Kidney (tissue), 14 donors: ENCODE measurements around the gene USP9X. TPM values are rescaled to one million over a fixed set of nuclear protein-coding genes. Genes with fewer than 3 reads are reported as not detected.
"Not testable (repeated sequence)": the region's sequence is repeated elsewhere in the genome, so short reads cannot be mapped to it uniquely, and the experiment has no call there.

Source experiments
- DNase-seq, 5 donors: peaks; one replicate each; pipeline ENCODE4 v3.0.0-alpha.2; 2013 to 2020
- FAIRE-seq: peaks from 2 replicates; lab custom pipeline; 2012; peaks lifted over from hg19 to GRCh38; lab: Jason Lieb, UNC
- H3K27ac ChIP-seq, 2 donors: one replicate each; pipeline ENCODE4 v1.7.0; 2013; ENCODE audit warnings: low read depth in 2 of 2, low read length in 2 of 2, inconsistent platforms in 1 of 2
- H3K27me3 ChIP-seq: one replicate; pipeline ENCODE4 v1.7.1; 2013; ENCODE audit warnings: low read length, inconsistent platforms; ENCODE audit not compliant: control insufficient read depth, insufficient read depth
- H3K36me3 ChIP-seq, 3 donors: one replicate each; pipeline versions ENCODE4 v1.7.0 to v1.7.1; 2013; ENCODE audit warnings: low read length in 3 of 3, control low read depth in 1 of 3, inconsistent platforms in 1 of 3; ENCODE audit not compliant: insufficient read depth in 3 of 3, control insufficient read depth in 2 of 3
- H3K4me1 ChIP-seq, 3 donors: one replicate each; pipeline versions ENCODE4 v1.7.0 to v1.7.1; 2013; ENCODE audit warnings: low read length in 3 of 3, inconsistent platforms in 1 of 3, low read depth in 1 of 3; ENCODE audit not compliant: control insufficient read depth in 2 of 3, insufficient read depth in 2 of 3
- H3K4me3 ChIP-seq, 3 donors: one replicate each; pipeline versions ENCODE4 v1.7.0 to v1.8.1; 2013; ENCODE audit warnings: low read length in 3 of 3, control low read depth in 1 of 3, inconsistent platforms in 1 of 3
- H3K9ac ChIP-seq, 3 donors: one replicate each; pipeline versions ENCODE4 v1.7.0 to v1.7.1; 2013; ENCODE audit warnings: low read length in 3 of 3, control low read depth in 1 of 3, inconsistent platforms in 1 of 3
- H3K9me3 ChIP-seq, 3 donors: one replicate each; pipeline versions ENCODE4 v1.7.0 to v1.7.1; 2013; ENCODE audit warnings: low read length in 3 of 3, control low read depth in 1 of 3, inconsistent platforms in 1 of 3; ENCODE audit not compliant: control insufficient read depth in 2 of 3, insufficient read depth in 1 of 3
- intact Hi-C: fragments of 100-400 bp; cut with DNase I; formaldehyde crosslinking; loops from one replicate; pipeline ENCODE4 v1.11.1; 2022
- polyA plus RNA-seq: library from polyadenylated mRNA; stranded (reverse); fragments of 350-450 nt; fragmentation: Illumina TruSeq; extraction: RNeasy Lipid Tissue Mini Kit (QIAGEN cat#74804); gene quantifications from one replicate; pipeline ENCODE4 v1.2.3, GENCODE V29; 2014; ENCODE audit warnings: low read depth, low replicate concordance; ENCODE audit not compliant: insufficient read depth
- total RNA-seq: library from RNA; stranded (reverse); fragmentation: NEBNext Ultra II Directional; extraction: Animal tissue kit (Norgen Biotek cat#: 25700); gene quantifications from one replicate; pipeline ENCODE4 v1.2.1, GENCODE V29; 2021
- TF ChIP-seq, protein P1 (sequence below): IDR thresholded peaks from 3 replicates; pipeline ENCODE4 v1.5.1; 2012; ENCODE audit warnings: mild to moderate bottlenecking, moderate library complexity, borderline replicate concordance; ENCODE audit not compliant: insufficient read depth; ENCODE audit errors: extremely low read depth
- donor health status: control.
- donor health status: control.
- donor health status: control.
- donor health status: control.
- donor health status: control.
- donor health status: DM: yes; HTN: yes; CAD: no.
- donor health status: Normal renal cell carcinoma (clear cell type).

USP9X gene
- total and polyA plus RNA-seq, 2 donors from 2014 or later = 12.0 to 86.8 TPM

DNA sequence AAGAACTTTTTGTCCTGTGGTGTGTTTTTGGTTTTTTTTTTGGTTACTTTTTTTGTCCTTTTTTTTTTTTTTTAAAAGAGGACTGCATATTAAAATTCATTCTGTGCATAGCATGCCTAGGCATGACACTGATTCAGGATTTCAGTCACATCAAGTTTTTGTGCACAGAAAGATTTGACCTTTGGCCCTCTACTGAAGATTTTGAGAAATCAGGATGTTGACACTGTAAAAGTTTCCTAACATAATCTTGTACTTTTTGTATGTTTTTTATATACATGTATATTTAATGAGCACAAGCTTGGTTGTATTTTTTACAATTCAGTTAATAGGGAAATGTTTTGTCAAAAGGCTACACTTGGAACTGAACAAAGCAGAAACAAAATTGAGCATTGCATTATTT lies 148.7 kb downstream of the USP9X start:
- no peak for DNase-seq
- Histone ChIP-seq H3K27me3 (peaks cover 2% of the 10 kb centered on the region), H3K9ac (no peak overlapping the region), H3K36me3 (peaks cover 0 to 15% (median 7%) of the 10 kb centered on the region in 3 donors), H3K4me1 (no peaks in the 10 kb centered on the region), H3K9me3 (no peaks in the 10 kb centered on the region), H3K4me3 (no peak overlapping the region), H3K27ac (no peak overlapping the region)
- intact Hi-C loops = no loop called here
- TF ChIP-seq, protein P1, sequence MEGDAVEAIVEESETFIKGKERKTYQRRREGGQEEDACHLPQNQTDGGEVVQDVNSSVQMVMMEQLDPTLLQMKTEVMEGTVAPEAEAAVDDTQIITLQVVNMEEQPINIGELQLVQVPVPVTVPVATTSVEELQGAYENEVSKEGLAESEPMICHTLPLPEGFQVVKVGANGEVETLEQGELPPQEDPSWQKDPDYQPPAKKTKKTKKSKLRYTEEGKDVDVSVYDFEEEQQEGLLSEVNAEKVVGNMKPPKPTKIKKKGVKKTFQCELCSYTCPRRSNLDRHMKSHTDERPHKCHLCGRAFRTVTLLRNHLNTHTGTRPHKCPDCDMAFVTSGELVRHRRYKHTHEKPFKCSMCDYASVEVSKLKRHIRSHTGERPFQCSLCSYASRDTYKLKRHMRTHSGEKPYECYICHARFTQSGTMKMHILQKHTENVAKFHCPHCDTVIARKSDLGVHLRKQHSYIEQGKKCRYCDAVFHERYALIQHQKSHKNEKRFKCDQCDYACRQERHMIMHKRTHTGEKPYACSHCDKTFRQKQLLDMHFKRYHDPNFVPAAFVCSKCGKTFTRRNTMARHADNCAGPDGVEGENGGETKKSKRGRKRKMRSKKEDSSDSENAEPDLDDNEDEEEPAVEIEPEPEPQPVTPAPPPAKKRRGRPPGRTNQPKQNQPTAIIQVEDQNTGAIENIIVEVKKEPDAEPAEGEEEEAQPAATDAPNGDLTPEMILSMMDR = no peak
- no peak for FAIRE-seq

DNA sequence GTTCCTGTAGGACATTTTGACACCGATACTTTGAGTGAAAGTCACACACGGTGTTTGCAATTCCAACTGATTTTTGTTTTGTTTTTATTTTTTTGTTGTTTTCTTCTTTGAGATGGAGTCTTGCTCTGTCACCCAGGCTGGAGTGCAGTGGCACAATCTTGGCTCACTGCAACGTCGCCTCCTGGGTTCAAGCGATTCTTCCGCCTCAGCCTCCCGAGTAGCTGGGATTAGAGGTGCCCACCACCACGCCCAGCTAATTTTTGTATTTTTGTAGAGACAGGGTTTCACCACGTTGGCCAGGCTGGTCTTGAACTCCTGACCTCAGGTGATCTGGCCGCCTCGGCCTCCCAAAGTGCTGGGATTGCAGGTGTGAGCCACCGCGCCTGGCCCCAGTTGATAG lies 149.2 kb downstream of the USP9X start:
- H3K27ac ChIP-seq, FAIRE-seq, H3K4me3 ChIP-seq, H3K9me3 ChIP-seq, intact Hi-C loops, DNase-seq, H3K4me1 ChIP-seq, H3K9ac ChIP-seq, H3K27me3 ChIP-seq: not testable (repeated sequence)
- peaks cover 0 to 15% (median 7%) of the 10 kb centered on the region in 3 donors for H3K36me3 ChIP-seq

DNA sequence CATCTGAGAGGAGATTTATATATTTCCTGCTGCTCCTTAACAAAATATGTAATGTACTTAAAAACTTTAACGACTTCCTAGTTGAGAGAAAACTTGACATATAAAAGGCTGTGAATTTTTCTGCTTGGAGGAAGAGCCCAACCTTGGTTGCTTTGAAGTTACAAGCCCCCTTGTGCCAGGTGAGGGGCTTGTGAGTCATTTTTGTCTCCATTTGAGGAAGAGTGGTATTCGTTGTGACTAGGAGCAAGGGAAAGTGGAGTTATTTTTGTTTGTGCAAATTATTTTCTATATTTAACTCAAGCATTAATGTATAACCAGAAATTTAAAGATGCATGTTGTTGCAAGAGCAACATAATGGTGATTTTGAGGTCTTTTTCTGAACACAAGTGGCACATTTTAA lies 149.7 kb downstream of the USP9X start:
- DNase-seq (no peak), FAIRE-seq (no peak)
- H3K4me3 ChIP-seq = no peak overlapping the region
- intact Hi-C loops = no loop called here
- TF ChIP-seq, protein P1 = no peak
- H3K36me3 ChIP-seq = peaks cover 0 to 15% (median 5%) of the 10 kb centered on the region in 3 donors
- H3K27ac ChIP-seq = no peak overlapping the region
- H3K9ac ChIP-seq = no peak overlapping the region
- no peaks in the 10 kb centered on the region for H3K4me1 ChIP-seq
- H3K9me3 ChIP-seq = no peaks in the 10 kb centered on the region
- peaks cover 2% of the 10 kb centered on the region for H3K27me3 ChIP-seq

DNA sequence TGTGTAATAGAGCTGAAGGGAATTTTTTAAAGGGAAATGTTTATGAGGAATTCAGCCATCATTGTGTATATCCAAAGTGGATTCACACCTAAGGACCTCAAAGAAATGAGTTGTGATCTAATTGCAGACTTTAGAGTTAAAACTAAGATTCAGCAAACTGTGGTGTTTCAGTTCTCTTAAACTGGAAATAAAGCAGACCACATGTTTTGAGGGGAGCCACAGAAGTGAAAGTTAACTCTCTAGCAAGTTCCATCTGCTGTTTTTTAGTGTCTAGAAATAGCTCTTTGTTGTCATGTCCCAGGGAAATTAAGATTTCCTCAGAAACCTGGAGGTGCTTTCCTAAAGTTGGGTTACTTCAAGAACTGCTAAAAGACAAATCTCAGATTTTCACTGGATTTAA lies 151.4 kb downstream of the USP9X start:
- Histone ChIP-seq H3K27me3 (peaks cover 2% of the 10 kb centered on the region), H3K36me3 (peaks cover 0 to 5% (median 3%) of the 10 kb centered on the region in 3 donors), H3K4me3 (no peak overlapping the region), H3K9me3 (no peaks in the 10 kb centered on the region), H3K9ac (no peak overlapping the region), H3K4me1 (no peaks in the 10 kb centered on the region), H3K27ac (no peak overlapping the region)
- intact Hi-C loops = no loop called here
- DNase-seq = peak in 1 of 5 donors; percentile 11
- TF ChIP-seq, protein P1 = no peak
- FAIRE-seq = no peak
